Ascending aorta (tissue), 2 donors: ENCODE data around the gene ETNK2. TPM values are rescaled to one million over a fixed set of nuclear protein-coding genes. Genes with fewer than 3 reads are reported as not detected.

Experiments
- DNase-seq, 2 donors: peaks; one replicate each; pipeline ENCODE4 v3.0.0-alpha.2; 2019; ENCODE audit warnings: low spot score in 2 of 2
- H3K27ac ChIP-seq, 2 donors: fragments of 200-600 bp; sonication (generic); one replicate each; pipeline ENCODE4 v1.5.1; 2016 to 2017; ENCODE audit warnings: mild to moderate bottlenecking in 1 of 2
- H3K27me3 ChIP-seq: fragments of 200-600 bp; sonication (generic); one replicate; pipeline ENCODE4 v1.5.1; 2017
- H3K36me3 ChIP-seq, 2 donors: fragments of 200-600 bp; sonication (generic); one replicate each; pipeline ENCODE4 v1.5.1; 2016
- H3K4me1 ChIP-seq, 2 donors: fragments of 200-600 bp; sonication (generic); one replicate each; pipeline ENCODE4 v1.5.1; 2016 to 2017; ENCODE audit warnings: mild to moderate bottlenecking in 1 of 2
- H3K4me3 ChIP-seq, 2 donors: fragments of 200-600 bp; sonication (generic); one replicate each; pipeline ENCODE4 v1.5.1; 2016 to 2017; ENCODE audit warnings: mild to moderate bottlenecking in 1 of 2
- H3K9me3 ChIP-seq, 2 donors: fragments of 200-600 bp; sonication (generic); one replicate each; pipeline ENCODE4 v1.5.1; 2016
- CTCF ChIP-seq, 3 experiments: fragments of 200-600 bp in 2 of 3; fragments of 450-650 bp in 1 of 3; sonication (generic) in 2 of 3; IDR thresholded peaks; one replicate each; pipeline ENCODE4 v1.5.1; 2016 to 2019; ENCODE audit warnings: antibody characterized with exemption in 3 of 3, mild to moderate bottlenecking in 1 of 3, moderate library complexity in 1 of 3
- intact Hi-C: fragments of 100-400 bp; cut with DNase I; formaldehyde crosslinking; loops from one replicate; pipeline ENCODE4 v1.15.1; 2023
- total RNA-seq: library from RNA; depleted of rRNA; stranded (reverse); fragments of >200 nt; gene quantifications from one replicate; pipeline ENCODE4 v1.1.0, GENCODE V29; 2016

ETNK2 gene
- total RNA-seq, 1 donor from 2014 or later = 22.0 TPM

GRCh38 chr1:204123376-204123775 lies 28.5 kb downstream of the ETNK2 start:
- no peaks in the 10 kb centered on the region for H3K27me3 ChIP-seq
- no peak overlapping the region for H3K27ac ChIP-seq
- H3K9me3 ChIP-seq = no peaks in the 10 kb centered on the region
- H3K36me3 ChIP-seq = peaks cover 29 to 60% of the 10 kb centered on the region in 2 donors
- intact Hi-C loops = no loop called here
- H3K4me1 ChIP-seq = peaks cover 0 to 8% of the 10 kb centered on the region in 2 donors
- H3K4me3 ChIP-seq = no peak overlapping the region
- DNase-seq = no peak
- peak in 1 of 3 experiments; percentile 18 for TF ChIP-seq CTCF (IDR thresholded peaks at IDR 0.05)

DNA sequence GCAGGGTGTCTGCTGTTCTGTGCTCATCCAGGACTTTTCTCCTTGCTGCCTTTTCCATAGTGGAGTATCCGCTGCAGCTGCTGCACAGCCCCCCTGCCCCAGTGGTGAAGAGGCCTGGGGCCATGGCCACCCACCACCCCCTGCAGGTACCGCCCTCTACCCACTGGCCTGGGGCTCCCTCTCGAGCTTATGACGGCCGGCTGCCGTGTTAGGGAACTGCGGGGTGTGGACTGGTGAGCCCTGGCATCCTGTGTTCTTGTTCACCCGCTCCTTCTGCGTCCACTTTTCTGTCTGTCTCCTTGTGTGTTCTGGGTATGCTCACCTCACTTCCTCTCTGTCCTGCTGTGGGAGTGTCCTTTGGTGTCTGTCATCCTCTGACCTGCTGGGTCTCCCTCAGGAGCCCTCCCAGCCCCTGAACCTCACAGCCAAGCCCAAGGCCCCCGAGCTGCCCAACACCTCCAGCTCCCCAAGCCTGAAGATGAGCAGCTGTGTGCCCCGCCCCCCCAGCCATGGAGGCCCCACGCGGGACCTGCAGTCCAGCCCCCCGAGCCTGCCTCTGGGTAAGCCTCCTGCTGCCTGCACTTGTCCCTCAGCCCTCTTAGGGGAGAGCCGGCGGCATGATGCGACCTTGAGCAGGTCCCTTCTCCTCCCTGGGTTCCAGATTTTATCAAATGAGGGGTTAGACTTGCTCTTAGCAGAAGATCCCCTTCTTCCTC lies 29.8 kb downstream of the ETNK2 start:
- Histone ChIP-seq H3K27me3 (no peaks in the 10 kb centered on the region), H3K4me3 (no peak overlapping the region), H3K4me1 (peaks cover 0 to 2% of the 10 kb centered on the region in 2 donors), H3K9me3 (no peaks in the 10 kb centered on the region), H3K27ac (no peak overlapping the region), H3K36me3 (peaks cover 43 to 72% of the 10 kb centered on the region in 2 donors)
- intact Hi-C loops = no loop called here
- no peak for TF ChIP-seq CTCF (IDR thresholded peaks at IDR 0.05)
- no peak for DNase-seq

DNA sequence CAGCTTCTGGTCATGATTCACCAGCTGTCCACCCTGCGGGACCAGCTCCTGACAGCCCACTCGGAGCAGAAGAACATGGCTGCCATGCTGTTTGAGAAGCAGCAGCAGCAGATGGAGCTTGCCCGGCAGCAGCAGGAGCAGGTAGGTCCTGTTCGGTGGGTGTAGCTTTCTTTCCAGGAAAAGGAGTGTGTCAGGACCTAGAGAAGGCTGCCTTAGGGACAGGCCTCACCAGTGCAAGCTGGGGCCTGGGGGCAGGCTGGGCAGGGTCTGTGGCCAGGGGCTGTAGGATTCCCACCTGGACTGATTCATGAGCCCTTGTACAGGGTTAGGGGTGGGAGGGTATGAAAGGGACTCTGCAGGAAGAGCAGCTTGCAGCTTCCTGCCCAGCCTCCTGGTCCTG lies 35.3 kb downstream of the ETNK2 start:
- TF ChIP-seq CTCF (IDR thresholded peaks at IDR 0.05) = no peak
- Histone ChIP-seq H3K4me3 (no peak overlapping the region), H3K36me3 (peaks cover 27 to 37% of the 10 kb centered on the region in 2 donors)

DNA sequence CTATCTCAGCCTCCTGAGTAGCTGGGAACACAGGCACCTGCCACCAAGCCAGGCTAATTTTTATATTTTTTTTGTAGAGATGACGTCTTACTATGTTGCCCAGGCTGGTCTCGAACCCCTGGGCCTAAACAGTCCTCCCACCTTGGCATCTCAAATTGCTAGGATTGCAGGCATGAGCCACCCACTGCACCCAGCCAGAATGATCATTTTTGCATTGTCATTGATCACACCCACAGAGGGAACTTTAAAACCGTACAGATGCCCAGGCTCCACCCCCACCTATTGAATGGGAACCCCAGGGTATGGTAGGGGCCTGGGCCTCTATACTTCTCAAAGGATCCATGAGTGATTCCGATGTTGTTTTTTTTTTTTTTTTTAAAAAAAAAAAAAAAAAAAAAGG lies 36.7 kb downstream of the ETNK2 start:
- TF ChIP-seq CTCF (IDR thresholded peaks at IDR 0.05) = no peak
- H3K9me3 ChIP-seq = no peaks in the 10 kb centered on the region
- no peak overlapping the region for H3K27ac ChIP-seq
- H3K36me3 ChIP-seq = peaks cover 23 to 31% of the 10 kb centered on the region in 2 donors
- no peaks in the 10 kb centered on the region for H3K4me1 ChIP-seq
- H3K27me3 ChIP-seq = no peaks in the 10 kb centered on the region
- no peak overlapping the region for H3K4me3 ChIP-seq
- no peak for DNase-seq
- intact Hi-C loops = no loop called here

More for the DNA sequence above, 35.3 kb downstream of the ETNK2 start:
- intact Hi-C loops = no loop called here
- no peak for DNase-seq
- Histone ChIP-seq H3K27ac (no peak overlapping the region), H3K4me1 (no peaks in the 10 kb centered on the region), H3K9me3 (no peaks in the 10 kb centered on the region), H3K27me3 (no peaks in the 10 kb centered on the region)

DNA sequence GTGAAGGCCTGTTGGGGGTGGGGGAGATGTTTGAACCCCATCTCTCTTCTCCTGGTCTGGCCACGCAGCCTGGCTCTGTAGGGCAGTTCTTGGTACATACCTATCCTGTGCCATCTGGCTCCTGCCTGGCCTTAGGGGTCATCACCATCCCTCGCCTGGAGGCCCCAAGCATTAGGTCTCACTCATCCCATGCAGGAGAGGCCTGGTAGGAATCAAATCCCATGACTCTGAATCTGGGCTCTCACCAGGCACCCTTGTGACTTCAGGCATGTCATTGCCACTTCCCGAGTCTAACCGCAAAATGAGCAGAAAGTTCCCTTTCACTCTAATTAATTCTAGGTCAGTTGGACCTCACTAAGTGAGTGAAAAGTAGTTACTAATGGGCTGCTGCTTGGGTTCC lies 37.2 kb downstream of the ETNK2 start:
- DNase-seq = no peak
- H3K4me1 ChIP-seq = no peaks in the 10 kb centered on the region
- peaks cover 23 to 31% of the 10 kb centered on the region in 2 donors for H3K36me3 ChIP-seq
- intact Hi-C loops = no loop called here
- no peak for TF ChIP-seq CTCF (IDR thresholded peaks at IDR 0.05)
- no peaks in the 10 kb centered on the region for H3K27me3 ChIP-seq
- no peak overlapping the region for H3K27ac ChIP-seq
- no peak overlapping the region for H3K4me3 ChIP-seq
- H3K9me3 ChIP-seq = no peaks in the 10 kb centered on the region
